Measurements from ENCODE around the gene MDM4.

The MDM4 gene

DNA sequence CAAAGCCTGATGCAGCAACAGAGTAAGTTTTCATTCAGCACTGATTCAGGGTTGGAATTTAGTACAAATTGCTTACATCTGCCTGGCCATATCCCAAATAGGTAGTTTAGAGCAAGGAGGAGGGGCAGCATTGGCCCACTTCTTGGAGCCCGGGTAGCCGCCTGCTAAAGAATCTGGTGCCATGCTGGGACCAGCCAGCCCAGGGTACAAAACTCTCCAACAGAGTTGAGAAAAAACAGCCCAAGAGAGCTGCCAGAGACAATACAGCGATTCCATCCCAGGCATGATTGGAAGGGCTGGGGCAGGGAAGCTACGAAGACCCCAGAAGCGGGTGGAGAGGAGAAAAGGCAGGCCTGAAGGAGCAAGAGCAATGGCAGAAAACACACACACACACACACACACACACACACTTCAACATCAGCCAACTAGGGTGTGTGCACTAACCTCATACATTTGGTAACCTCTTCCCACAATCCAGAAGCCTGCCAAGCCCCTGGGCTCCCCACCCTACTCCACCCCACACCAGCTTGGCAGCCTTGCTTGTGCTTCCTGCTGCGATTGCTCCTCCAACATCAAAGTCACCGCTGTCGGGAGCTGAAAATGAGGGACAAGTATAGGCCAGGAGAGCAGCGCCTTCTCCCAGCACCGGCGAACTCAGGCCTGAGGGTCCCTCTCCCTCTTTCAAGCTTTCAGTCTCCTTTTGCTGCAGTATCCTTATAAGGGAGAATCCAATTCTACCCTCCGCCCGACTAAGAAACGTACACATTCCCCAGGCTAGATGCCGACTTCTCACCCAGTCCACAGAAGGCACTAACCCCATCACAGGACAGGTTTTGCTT lies 22.8 kb upstream of the MDM4 start:
- DNase-seq, result peak; percentile 31

DNA sequence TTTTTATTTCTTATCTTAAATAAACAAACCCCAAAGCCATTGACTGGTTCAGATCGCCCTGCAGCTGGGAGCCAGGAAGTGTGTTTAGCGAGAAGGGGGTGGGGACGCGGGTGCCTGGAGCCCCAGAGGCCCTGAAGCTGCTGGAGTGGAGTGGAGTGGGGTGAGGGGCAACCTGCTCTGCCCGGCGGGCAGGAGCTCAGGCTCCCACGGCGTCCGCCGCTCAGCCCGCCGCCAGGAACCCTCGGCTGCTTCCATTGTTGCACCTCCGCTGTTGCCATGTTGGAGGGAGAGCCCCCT lies 22.3 kb upstream of the MDM4 start:
- DNase-seq, result peak; percentile 71

DNA sequence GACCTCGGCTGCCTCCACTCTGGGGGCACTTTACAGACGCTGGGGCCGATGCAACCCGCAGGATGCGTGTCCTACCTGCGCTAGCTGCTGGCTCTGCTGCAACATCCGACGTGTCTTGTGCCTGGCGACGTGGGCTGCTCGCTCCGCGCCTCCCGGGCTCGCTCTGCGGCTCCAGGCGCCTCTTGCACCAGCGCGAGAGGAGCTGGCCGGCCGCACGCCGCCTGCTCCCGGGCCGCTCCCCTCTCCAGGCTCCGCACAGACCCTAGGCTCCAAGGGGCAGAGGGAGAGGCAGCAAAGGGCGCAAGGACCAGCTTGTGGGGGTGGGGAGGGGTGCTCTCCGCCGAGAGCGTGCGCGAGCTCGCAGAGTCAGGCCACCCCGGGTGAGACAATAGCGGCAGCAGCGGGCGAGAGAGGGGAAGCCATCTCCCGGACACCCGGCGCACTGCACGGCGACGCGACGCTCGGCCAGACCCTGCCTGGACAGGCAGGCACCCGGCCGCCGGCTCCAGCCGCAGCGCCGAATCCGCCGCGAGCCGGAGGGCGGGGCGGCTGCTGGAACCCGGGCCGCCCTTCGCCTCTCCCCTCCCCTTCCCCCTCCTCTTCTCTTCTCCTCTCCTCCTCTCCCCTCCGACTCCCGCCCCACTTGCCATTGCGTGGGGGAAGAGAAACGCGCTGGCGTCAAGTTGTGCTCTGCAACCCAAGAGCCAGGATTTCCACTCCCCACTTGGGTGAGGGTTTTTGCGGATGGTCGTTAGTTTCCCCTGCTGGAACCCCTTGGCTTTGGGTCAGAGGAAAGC lies 21.7 kb upstream of the MDM4 start, which contains the start of gene PIK3C2B:
Gene PIK3C2B (minus strand): TSS at position 525 of the 797 bp plus-strand sequence. CDS start 25,003 bp downstream, outside the sequence.
- DNase-seq, result peak; percentile 85

DNA sequence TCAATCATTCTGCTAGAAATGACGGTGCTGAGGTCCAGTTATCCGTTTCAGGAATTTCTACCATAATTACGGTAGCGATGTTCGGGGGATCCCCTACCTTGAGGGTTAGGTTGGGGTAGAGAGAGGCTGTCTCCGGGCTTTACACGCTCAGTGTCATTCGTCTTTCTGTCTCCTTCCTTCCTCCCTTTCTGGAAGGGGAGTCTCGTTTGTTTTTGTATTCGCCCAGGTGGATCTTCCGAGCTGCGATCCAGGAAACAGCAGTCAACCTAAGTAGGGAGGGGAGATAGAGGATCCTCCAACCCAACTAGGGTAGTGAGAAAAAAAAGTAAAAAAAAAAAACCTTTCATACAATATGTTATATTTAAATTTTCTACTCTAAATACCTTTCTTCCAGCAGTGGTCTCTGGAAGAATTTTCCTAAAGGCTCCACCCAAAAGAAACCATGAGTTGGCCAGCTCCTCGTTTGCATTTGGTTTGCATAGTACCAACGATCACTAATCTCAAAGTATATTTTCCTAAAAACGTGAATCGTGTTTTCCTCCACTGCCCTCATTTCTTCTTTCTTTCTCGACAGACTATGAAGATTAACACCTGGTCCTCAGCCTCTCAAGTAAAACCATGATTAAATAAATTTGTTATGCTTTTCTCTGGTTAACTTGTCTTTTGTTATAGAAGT lies 21.0 kb upstream of the MDM4 start:
- DNase-seq, result no peak

DNA sequence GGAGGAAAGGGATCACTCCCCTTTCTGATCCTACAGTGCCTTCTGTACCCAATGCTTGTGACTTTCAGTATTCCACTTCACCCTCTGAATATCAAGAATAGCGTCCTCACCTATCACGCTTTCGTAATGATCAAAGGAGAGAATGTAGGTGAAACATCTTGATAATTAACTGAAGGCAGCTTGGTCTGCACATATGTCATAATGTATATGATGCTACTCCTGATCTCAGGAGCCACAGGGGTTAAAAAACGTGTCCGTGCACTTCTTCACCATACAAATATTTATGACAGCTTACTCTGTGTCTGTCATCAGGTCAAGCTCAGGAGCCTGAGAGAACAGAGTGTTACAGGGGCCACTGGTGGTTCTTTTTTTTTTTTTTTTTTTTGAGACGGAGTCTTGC lies 20.4 kb upstream of the MDM4 start:
- no peak for DNase-seq

DNA sequence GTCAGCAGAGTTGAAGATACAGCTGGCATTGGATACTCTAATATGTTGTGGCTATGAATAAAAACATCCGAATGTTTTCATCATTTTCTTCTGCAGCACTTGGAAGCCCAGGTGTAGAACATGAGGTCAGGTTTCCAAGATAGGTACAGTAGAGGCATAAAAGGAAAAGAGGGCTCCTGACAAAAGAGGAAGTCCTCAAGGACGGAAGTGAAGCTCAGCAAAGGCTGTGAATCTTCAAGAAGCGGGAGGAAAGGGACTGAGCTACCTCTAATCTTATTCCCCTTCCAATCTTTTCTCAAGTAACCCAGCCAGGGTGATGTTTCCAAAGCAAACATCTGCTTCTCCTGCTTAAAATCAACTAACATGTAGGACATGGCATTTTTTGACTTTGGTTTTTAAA lies 17.2 kb upstream of the MDM4 start:
- no peak for DNase-seq

DNA sequence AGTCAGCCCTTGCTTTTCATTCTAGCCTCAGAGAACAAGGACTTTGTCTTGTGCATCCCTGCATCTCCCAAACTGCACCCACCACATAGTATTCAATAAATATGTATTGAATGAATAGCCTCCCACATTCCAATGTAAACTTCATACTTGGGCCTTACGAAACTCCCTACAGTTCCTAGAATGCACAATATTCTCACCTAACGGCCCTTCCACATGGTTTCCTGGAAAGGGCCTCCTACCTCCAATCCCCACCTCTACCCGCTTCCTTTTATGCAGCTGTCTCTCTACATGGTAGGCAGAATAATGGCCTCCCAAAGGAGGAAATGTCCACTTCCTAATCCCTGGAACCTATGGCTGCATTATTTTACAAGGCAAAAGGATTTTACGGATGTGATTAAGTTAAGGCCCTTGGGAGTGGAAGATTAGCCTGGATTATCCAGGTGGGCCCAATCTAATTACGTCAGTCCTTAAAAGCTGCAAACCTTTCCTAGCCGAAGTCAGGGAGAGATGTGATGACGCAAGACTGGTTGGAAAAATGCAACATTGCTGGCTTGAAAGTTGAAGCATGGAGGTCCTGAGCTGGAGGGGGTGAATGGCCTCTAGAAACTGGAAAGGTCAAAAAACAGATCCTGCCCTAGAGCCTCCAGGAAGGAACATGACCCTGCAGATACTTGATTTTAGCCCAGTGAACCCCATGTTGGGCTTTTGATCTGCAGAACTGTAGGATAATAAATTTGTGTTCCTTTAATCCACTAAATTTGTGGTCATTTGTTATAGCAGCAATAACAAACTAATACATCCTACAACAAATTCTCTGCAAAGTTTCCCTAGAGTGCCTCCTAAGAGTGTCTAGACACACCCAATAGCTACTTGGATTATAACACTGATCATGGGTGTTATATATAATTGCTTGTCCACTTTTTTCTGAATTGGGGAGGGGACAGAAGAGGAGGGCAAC lies 16.4 kb upstream of the MDM4 start:
- no peak for DNase-seq

DNA sequence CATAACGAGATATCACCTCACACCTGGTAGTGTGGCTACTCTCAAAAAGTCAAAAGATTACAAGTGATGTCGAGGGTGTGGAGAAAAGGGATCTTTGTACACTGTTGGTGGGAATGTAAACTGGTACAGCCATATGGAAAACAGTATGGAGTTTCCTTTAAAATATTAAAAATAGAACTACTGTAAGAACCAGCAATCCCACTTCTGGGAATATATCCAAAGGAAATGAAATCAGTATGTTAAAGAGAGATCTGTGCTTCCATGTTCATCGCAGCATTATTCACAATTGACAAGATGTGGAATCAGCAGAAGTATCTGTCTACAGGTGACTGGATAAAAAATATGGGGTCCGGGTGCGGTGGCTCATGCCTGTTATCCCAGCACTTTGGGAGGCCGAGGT lies 14.0 kb upstream of the MDM4 start:
- DNase-seq, result no peak

DNA sequence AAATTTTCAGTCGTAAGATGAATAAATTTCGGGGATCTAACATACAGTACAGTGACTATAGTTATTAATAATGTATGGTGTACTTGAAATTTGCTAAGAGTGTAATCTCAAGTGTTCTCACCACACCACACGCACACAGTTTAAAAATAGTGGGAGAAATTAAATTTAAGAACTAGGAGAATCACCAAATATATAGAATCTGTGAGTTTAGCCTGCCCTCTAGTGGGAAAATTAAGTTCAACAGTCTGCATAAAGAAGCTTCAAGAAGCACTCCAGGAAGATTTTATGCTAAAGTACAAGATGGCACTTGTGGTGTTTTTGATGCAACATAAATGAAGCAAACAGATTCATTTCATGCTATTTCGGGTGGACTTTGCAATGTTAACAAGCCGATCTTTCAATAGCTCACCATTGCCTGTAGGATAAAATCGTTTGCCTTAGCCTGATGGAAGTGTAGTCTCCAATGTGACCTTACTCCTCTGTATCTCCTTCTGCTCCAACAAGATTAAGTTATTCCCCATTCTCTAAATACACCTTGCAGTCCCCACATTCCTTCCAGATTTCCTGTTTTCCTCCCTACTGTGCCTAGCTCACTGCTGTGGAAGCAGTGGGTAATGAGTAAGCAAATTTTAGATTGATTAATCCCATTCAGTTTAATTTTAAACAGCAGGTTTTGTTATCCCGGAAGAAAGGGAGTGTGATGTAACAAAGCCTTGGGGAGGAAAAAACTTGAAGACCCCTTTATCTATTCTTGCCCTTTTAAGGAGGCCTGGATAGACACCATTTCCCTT lies 12.9 kb upstream of the MDM4 start:
- DNase-seq, result no peak

DNA sequence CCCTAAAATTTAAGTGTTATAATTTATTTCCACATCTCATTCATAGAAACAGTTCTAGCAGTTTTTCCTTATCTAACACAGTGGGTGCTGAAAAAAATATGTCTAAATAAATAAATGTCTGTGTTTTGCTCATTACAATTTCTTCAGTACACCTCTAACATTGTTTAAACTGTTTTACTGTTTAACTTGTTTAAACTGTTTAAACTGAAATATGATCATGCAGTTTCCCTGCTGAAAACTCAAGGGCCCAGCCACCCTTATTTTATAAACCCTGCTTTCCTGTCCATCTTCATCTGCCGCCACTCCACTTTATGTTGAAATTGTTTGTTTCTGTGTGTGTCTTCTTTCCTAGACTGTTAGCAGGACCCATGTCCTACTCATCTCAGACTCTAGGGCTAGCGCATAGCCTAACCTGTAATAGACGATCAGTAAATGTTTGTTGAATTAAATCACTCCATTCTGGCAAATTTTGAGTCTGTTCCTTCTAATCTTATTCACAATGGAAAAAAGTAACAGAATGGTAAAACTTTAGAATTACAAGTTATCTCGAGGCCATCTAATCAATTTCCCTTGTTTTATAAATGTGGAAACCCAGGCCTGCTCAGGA lies 12.2 kb upstream of the MDM4 start:
- DNase-seq, result no peak

DNA sequence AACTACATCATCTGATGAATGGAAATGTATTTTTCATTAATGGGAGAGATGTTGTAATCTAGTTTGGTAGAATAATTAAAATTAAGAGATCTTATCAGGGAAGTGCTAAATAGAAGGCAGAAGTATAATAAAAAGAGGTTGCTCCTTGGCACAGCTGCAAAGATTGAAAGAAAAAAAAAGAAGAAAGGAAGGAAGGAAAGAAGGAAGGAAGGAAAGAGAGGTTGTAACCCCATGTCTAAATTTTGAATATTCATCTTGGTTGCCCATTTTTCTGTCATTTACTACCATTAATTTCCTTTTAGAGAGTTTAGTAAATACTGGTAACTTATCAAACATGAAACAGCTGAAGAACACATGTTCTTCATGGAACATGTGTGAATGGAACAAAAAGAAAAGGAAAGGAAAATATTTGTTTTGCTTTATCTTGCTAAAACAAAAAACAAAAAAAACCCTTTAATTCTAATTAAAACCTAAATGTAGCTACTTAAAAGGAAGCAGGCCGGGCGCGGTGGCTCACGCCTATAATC lies 10.5 kb upstream of the MDM4 start:
- DNase-seq, result no peak

DNA sequence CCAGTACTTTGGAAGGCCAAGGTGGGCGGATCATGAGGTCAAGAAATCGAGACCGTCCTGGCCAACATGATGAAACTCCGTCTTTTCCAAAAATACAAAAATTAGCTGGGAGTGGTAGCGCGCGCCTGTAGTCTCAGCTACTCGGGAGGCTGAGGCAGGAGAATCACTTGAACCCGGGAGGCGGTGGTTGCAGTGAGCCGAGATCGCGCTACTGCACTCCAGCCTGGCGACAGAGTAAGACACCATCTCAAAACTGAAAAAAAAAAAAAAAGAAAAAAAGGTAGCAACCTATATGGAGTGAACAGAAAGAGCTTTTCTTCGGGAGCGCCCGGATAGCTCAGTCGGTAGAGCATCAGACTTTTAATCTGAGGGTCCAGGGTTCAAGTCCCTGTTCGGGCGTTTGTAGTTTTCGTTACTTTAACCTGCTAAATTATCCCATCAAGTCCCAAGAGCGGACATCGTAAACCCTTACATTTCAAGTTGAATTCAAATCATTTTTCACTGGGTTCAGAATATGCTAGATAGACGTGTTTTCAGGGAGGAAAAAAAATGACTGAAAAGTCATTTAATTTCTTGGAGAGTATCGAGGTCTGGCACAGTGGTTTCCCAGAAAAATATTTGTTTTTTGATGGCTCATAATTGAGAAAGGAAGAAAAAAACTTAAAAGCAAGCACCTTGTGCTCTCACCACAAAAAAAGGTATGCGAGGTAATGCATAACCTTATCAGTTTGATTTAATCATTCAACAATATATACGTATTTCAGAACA lies 9.8 kb upstream of the MDM4 start:
- DNase-seq, result peak; percentile 80

DNA sequence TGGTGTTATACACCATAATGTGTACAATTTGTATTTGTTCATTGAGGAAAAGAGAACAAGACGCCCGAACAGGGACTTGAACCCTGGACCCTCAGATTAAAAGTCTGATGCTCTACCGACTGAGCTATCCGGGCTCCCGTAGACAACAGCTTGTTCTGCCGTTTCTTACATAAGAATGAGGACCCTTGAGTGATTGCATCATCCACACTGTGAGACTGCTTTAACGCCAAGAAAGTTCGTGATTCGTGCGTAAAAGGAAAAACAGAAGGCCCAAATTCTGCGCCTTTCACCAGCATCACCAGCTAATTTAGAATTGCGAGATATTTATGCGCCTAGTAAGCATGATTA lies 9.3 kb upstream of the MDM4 start:
- peak; percentile 89 for DNase-seq

DNA sequence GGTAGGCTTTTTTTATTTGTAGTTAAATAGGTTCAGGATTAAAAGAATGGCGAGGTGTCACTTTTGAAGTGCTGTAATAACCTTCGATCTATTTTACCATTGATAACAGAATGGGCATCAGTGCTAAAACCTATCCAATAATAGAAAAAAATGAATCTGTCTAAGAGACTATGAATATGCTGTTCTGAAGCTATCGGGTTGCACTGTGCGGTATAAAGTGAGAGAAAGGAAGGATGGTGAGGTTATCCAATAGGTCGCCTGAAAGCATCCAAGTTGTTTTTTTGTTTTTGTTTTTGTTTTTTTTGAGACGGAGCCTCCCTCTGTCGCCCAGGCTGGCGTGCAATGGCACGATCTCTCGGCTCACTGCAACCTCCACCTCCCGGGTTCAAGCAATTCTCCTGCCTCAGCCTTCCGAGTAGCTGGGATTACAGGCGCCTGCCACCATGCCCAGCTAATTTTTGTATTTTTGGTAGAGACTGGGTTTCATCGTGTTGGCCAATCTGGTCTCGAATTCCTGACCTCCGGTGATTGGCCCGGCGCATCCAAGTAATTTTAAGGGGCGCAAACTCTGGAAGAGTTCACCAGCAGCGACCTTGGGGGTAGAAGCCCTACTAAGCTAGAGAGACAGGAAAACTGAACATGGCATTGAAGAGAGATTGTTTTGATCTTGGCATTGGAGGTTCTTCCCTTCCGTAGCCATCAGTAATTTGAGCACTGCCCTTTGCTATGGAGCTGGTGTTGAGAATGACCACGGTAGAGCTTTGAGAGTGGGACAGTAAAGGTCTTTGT lies 8.7 kb upstream of the MDM4 start:
- DNase-seq, result peak; percentile 38

DNA sequence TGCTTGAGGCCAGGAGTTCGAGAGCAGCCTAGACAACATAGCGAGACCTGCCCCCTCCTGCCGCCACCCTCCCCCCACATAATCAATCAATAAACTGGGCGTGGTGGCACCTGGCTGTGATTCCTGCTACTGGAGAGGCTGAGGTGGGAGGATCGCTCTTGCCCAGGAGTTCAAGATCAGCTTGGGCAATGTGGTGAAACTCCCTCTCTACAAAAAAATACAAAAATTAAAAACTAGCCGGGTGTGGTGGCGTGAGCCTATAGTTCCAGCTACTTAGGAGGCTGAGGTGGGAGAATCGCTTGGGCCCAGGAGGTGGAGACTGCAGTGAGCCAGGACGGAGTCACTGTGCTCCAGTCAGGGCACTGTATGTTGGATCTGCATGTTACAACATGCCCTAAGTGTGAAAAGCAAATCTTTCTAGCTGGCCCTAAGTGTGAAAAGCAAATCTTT lies 7.0 kb upstream of the MDM4 start:
- no peak for DNase-seq

DNA sequence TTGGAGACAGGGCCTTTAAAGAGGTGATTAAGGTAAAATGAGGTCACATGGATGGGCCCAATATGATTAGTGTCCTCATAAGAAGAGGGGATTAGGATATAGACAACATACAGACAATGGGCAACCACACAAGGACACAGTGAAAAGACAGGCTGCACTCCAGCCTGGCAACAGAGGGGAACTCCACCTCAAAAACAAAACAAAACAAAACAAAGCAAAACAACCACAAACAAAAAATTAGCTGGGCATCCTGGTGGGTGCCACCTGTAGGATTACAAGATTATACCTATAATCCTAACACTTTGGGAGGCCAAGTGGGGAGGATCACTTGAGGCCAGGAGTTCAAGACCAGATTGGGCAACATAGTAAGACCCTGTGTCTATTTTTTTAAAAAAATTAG lies 4.8 kb upstream of the MDM4 start:
- no peak for DNase-seq

DNA sequence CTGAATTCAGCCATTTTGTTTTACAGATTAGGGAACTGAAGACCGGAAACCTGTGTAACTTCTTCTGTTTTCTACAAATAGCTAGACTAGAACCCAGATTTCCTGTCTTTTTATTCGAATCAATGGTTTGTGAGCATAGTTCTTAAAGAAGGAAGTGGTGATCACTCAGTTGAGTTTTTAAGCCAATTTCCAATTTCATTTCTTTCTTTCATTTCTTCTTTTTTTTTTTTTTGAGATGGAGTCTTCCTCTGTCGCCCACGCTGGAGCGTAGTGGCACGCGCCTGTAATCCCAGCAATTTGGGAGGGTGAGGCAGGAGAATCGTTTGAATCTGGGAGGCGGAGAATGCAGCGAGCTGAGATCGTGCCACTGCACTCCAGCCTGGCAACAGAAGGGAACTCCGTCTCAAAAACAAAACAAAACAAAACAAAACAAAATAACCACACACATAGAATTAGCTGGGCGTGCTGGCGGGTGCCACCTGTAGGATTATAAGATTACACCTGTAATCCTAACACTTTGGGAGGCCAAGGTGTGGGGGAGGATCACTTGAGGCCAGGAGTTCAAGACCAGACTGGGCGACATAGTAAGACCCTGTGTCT lies 3.0 kb upstream of the MDM4 start:
- DNase-seq, result peak; percentile 51

DNA sequence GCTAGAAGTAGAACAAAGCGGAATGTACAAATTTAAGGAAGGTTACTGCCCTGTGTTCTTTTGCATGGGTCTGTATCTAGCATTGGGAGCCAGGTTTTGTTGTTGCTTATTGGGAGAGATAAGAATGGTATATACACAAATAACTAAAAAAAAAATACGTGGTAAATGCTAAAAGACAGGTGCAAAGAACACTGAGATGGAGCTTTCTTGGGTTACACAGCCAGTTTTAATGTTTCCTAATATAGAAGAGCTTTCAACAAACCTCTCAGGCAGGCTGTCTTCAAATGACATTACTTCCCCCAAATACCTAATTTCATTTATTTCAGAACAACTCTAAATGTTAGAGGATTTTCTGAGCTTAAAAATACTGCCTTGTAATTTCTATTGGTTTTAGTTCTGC lies 1.4 kb upstream of the MDM4 start:
- DNase-seq, result no peak

DNA sequence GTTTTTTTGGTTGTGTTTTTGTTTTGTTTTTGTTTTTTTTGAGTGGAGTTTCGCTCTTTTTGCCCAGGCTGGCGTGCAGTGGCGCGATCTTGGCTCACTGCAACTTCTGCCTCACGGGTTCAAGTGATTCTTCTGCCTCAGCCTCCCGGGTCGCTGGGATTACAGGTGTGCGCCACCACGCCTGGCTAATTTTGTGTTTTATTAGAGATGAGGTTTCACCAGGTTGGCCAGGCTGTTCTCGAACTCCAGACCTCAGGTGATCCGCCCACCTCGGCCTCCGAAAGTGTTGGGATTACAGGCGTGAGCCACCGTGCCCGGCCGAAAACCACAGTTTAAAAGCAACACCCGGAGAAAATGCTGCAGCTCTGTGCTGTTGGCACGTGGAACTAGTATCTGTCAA lies 1.2 kb downstream of the MDM4 start:
- peak; percentile 46 for DNase-seq
